Aorta (tissue), 5 donors: ENCODE results near the gene CCDC12. TPM values are rescaled to one million over a fixed set of nuclear protein-coding genes. Genes with fewer than 3 reads are reported as not detected.

Experiments used
- ATAC-seq: fragments of 200-7000 bp; cut with Tn5 transposase; one replicate; pipeline ENCODE4 v1.9.1; 2022; ENCODE audit warnings: moderate library complexity; ENCODE audit not compliant: low FRiP score
- DNase-seq, 2 donors: peaks; one replicate each; pipeline ENCODE4 v3.0.0-alpha.2; 2020
- H3K27ac ChIP-seq, 2 donors: one replicate each; pipeline ENCODE4 v1.5.1; 2013; ENCODE audit warnings: low read length in 2 of 2, mild to moderate bottlenecking in 2 of 2, moderate library complexity in 2 of 2, control low read depth in 1 of 2, inconsistent platforms in 1 of 2, low read depth in 1 of 2
- H3K27me3 ChIP-seq, 2 donors: one replicate each; pipeline ENCODE4 v1.6.1; 2013; ENCODE audit warnings: control low read depth in 1 of 2, low read length in 1 of 2, mild to moderate bottlenecking in 1 of 2, moderate library complexity in 1 of 2; ENCODE audit not compliant: insufficient read depth in 2 of 2, control insufficient read depth in 1 of 2
- H3K36me3 ChIP-seq, 2 donors: one replicate each; pipeline ENCODE4 v1.6.1; 2013; ENCODE audit warnings: control low read depth in 1 of 2, low read length in 1 of 2, mild to moderate bottlenecking in 1 of 2; ENCODE audit not compliant: insufficient read depth in 2 of 2, control insufficient read depth in 1 of 2
- H3K4me1 ChIP-seq, 2 donors: one replicate each; pipeline ENCODE4 v1.6.1; 2013; ENCODE audit warnings: low read length in 2 of 2, control low read depth in 1 of 2, mild to moderate bottlenecking in 1 of 2, moderate library complexity in 1 of 2; ENCODE audit not compliant: insufficient read depth in 2 of 2, control insufficient read depth in 1 of 2
- H3K4me3 ChIP-seq, 2 donors: one replicate each; pipeline ENCODE4 v1.5.1; 2013; ENCODE audit warnings: low read length in 2 of 2, control low read depth in 1 of 2, mild to moderate bottlenecking in 1 of 2
- H3K9me3 ChIP-seq: one replicate; pipeline ENCODE4 v1.6.1; 2013; ENCODE audit warnings: mild to moderate bottlenecking, low read length; ENCODE audit not compliant: control insufficient read depth
- WGBS, 2 donors: extraction: QIAGEN DNeasy Blood & Tissue Kit; methylation state at CpG; one replicate each; pipeline ENCODE4 v1.1.7; 2013; 5-methylcytosine and 5-hydroxymethylcytosine counted together
- intact Hi-C, 2 donors: fragments of 100-400 bp; cut with DNase I; formaldehyde crosslinking; loops; one replicate each; pipeline versions ENCODE4 v1.14.2 to v1.15.0; 2022
- polyA plus RNA-seq, 2 donors: library from polyadenylated mRNA; stranded (reverse); fragments of 200-250 nt; gene quantifications; one replicate each; pipeline ENCODE4 v1.2.3, GENCODE V29; 2013
- total RNA-seq, 2 donors: library from RNA; stranded (reverse); fragmentation: NEBNext Ultra II Directional; extraction: Animal tissue kit (Norgen Biotek cat#: 25700); gene quantifications; one replicate each; pipeline ENCODE4 v1.2.1, GENCODE V29; 2021
- donor health status: healthy with polysubstance abuse.
- donor health status: Bipolar disorder and iron deficiency.
- donor health status: DM: no; HTN: no; CAD: no.
- donor health status: DM: no; HTN: no; CAD: no.
- donor health status: DM: yes; HTN: yes; CAD: no.

CCDC12 gene
- total and polyA plus RNA-seq, 4 donors: 30.5 to 46.5 (median 39.7) TPM

DNA sequence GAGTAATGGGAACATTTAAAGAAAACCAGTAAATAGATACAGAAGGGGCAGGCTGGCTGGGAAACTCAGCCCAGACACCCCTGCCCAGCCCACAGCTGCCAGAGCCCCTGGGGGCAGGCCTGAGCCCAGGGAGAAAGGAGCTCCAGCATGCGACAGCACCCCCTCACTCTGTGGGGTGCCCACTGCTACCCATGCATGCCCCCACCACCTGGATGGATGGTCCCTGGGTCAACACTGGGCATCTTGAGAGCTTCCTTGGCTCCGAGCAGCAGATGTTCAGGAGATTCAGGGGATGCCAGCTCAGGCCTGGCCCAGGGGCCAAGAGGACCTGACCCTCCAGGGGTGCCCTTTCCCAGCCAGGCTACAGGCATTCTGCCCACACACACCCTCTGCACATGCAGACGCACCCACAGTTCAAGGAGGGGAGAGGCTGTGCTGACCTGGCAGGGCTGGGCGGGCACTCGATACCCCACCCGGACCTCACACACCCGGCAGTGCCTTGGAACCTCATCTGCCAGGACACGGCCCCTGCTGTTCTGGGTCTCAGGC, 67.5 kb downstream of the CCDC12 start:
- H3K4me1 ChIP-seq: no peaks in the 10 kb centered on the region
- no peak for DNase-seq
- peak; percentile 4 for ATAC-seq
- H3K9me3 ChIP-seq: no peaks in the 10 kb centered on the region
- H3K4me3 ChIP-seq: no peak overlapping the region
- H3K27me3 ChIP-seq: no peaks in the 10 kb centered on the region
- intact Hi-C loops: loop anchor here (1.0 to 5.0 kb wide), 3 partner anchors 42 to 204 kb away; no protein-coding TSS in a partner anchor
- H3K27ac ChIP-seq: no peak overlapping the region
- no peaks in the 10 kb centered on the region for H3K36me3 ChIP-seq
- WGBS, 2 donors: 11 to 16% methylated on average over 7 to 8 of the region's 8 CpGs

DNA sequence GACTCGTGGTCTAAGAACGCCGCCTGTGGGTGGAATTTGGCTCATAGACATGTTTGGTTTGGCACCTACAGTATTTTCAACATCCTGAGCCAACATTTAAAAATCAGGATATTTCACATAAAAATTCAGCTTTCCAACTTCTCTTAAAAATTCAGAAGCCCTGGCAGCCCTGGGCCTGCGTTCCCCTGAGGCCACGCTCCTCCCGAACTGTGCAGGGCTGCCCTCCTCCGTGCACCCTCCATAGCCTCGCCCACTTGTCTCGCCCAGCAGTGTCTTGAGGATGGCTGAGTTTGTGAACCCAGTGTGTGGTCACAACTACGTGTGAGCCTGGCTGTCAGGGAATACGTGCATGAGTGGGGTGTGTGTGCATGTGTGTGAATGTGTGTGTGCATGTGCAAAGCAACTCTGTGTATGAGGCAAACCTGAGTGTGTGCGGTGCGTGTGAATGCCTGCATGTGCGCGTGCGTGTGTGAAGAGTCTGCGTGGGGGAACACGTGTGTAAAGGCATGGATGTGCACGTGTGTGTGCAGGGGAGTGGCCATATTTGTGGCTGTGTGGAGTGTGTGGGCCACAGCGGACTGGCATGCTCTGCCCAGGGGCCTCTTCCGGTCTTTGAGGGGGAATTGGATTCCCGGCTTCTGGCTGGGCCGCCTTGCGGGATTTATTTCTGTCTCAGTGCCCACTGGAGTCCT, 68.1 kb downstream of the CCDC12 start:
- Histone ChIP-seq H3K4me3 (no peak overlapping the region), H3K27ac (no peak overlapping the region), H3K9me3 (no peaks in the 10 kb centered on the region), H3K4me1 (no peaks in the 10 kb centered on the region), H3K27me3 (no peaks in the 10 kb centered on the region), H3K36me3 (no peaks in the 10 kb centered on the region)
- WGBS, 2 donors: 1 to 7% methylated on average over 24 of the region's 24 CpGs
- ATAC-seq (peak; percentile 62), DNase-seq (peak; percentile 77)
- intact Hi-C loops: loop anchor here (2.0 to 5.0 kb wide), 2 partner anchors 41 to 42 kb away; no protein-coding TSS in a partner anchor

DNA sequence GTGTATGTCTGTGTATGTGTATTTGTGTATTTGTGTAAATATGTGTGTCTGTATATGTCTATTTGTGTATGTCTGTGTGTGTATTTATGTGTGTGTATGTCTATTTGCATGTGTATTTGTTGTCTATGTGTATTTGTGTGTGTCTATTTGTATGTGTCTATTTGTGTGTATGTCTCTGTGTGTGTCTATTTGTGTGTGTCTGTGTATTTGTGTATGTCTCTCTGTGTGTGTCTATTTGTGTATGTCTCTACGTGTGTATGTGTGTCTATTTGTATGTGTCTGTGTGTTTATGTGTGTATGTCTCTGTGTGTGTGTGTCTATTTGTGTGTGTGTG, 68.6 kb downstream of the CCDC12 start:
- intact Hi-C loops: loop anchor here (2.0 to 5.0 kb wide), 2 partner anchors 41 kb away; no protein-coding TSS in a partner anchor
- H3K4me3 ChIP-seq: no peak overlapping the region
- H3K9me3 ChIP-seq: no peaks in the 10 kb centered on the region
- 5 to 12% methylated on average over 1 of the region's 1 CpG for WGBS, 2 donors
- no peak for DNase-seq
- no peak for ATAC-seq
- H3K36me3 ChIP-seq: no peaks in the 10 kb centered on the region
- no peaks in the 10 kb centered on the region for H3K4me1 ChIP-seq
- H3K27ac ChIP-seq: no peak overlapping the region
- H3K27me3 ChIP-seq: no peaks in the 10 kb centered on the region

DNA sequence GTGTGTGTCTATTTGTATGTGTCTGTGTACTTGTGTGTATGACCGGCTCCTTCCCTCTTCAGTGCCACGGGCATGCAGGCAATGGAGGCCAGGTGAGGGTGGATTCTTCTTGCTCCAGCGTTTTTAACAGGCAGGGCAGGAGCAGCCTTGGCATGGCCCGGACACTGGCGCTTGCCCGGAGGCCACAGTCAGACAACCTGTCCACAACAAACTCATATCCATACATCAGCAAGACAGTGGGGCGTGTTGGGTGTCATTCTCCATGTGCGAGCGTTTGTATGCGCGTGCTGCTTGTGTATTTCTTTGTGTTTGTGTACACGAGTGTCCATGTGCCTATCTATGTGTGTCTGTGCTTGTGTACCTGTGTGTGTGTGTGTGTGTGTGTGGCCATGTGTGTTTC, 69.3 kb downstream of the CCDC12 start:
- Histone ChIP-seq H3K4me1 (no peaks in the 10 kb centered on the region), H3K27ac (no peak overlapping the region), H3K4me3 (no peak overlapping the region), H3K36me3 (no peaks in the 10 kb centered on the region), H3K27me3 (no peaks in the 10 kb centered on the region), H3K9me3 (no peaks in the 10 kb centered on the region)
- WGBS, 2 donors: 73 to 81% methylated on average over 12 of the region's 12 CpGs
- ATAC-seq (no peak), DNase-seq (peak; percentile 30 to 39)
- intact Hi-C loops: loop anchor here in 1 of 2 donors (5.0 kb wide), 1 partner anchor 40 kb away; no protein-coding TSS in a partner anchor

DNA sequence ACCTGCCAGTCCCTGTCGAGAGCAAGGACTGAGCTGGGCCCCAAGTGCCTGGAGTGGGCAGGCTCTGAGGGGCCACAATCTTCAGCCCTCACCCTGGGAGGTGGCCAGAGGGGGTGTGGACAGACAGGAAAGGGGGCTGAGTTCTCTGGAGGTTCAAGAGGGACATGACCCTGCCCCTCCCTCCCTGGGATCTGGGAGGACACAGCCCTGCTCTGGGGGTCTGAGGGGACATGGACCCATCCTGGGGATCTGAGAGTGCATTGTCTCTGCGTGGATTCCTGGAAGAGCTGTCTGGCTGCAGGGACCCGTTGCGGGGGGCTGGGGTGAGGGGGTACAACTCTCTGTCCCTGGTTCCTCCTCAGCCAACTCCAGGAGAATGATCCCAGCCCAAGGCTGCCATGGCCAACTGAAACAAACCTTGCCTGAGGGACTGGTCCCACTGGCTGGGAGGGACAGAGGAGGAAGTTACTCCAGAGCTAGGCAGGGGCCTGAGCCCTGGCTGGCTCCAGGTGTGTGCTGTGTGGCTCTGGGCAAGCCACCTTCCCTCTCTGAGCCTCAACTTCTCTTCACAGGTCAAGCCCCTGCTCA, 70.0 kb downstream of the CCDC12 start:
- WGBS, 2 donors: 78 to 80% methylated on average over 4 of the region's 4 CpGs

DNA sequence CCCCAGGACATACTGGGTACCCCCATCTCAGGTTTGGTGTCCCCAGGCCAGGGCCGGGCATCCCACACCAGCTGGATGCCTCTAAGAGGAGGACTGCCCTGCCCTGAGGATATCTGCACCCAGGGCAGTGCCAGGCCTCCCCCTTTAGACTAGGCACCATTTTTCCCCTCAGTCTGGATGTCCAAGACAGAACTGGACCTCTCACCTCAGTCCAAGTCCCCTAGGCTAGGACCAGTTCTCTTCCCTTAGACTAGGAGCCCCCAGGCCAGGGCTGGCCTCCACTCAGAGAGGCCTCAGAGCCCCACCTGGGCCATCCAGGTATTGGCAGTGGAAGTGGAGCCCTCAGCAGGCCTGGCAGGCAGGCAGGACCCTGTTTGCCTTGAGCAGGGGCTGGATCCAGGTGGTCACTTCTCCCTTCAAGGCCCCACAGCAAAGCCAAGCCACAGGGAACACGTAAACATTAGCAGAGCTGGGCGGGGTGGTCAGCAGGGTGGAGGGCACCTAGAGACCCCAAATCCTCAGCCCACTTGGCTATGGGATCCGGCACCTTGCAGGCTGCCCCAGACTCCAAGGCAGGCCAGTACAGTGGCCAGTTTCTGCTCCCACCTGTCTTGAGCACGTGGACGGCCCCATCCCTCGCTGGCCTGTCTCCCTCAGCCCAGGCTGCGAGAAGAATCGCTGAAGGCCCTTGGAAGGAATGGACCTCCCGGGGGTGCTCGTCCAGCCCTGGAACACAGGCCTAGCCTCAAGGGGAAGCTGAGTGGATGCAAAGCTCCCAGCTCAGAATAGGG, 70.7 kb downstream of the CCDC12 start:
- Histone ChIP-seq H3K4me3 (no peak overlapping the region), H3K27ac (no peak overlapping the region), H3K9me3 (no peaks in the 10 kb centered on the region), H3K27me3 (no peaks in the 10 kb centered on the region), H3K36me3 (no peaks in the 10 kb centered on the region), H3K4me1 (no peaks in the 10 kb centered on the region)
- DNase-seq (peak; percentile 48 to 54), ATAC-seq (no peak)
- WGBS, 2 donors: 87 to 89% methylated on average over 11 of the region's 11 CpGs
- intact Hi-C loops: loop anchor here in 1 of 2 donors (5.0 kb wide), 1 partner anchor 39 kb away; no protein-coding TSS in a partner anchor

More for the DNA sequence above, 70.0 kb downstream of the CCDC12 start:
- Histone ChIP-seq H3K27me3 (no peaks in the 10 kb centered on the region), H3K27ac (no peak overlapping the region), H3K4me1 (no peaks in the 10 kb centered on the region), H3K9me3 (no peaks in the 10 kb centered on the region), H3K4me3 (no peak overlapping the region), H3K36me3 (no peaks in the 10 kb centered on the region)
- DNase-seq (peak; percentile 29 to 69), ATAC-seq (no peak)
- intact Hi-C loops: loop anchor here in 1 of 2 donors (5.0 kb wide), 1 partner anchor 39 kb away; no protein-coding TSS in a partner anchor

DNA sequence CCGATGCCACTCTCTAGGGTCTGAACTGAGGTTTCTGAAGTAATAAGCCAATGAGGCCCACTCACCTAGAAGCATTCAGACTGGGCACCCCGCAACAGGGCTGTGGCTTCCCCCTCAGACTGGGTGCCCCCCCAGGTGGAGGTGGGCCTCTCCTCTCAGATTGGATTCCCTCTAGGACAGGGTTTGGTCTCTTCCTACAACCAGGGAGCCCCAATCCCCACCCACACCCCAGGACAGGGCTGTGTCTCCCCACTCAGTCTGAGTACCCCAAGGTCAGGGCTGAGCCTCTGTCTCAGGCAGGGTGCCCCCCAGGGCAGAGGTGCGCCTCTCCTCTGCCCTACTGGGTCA, 71.4 kb downstream of the CCDC12 start:
- Histone ChIP-seq H3K27me3 (no peaks in the 10 kb centered on the region), H3K27ac (no peak overlapping the region), H3K4me1 (no peaks in the 10 kb centered on the region), H3K36me3 (no peaks in the 10 kb centered on the region), H3K9me3 (no peaks in the 10 kb centered on the region), H3K4me3 (no peak overlapping the region)
- 95 to 96% methylated on average over 3 of the region's 3 CpGs for WGBS, 2 donors
- ATAC-seq (no peak), DNase-seq (peak; percentile 28 to 40)
- intact Hi-C loops: loop anchor here in 1 of 2 donors (5.0 kb wide), 1 partner anchor 38 kb away; no protein-coding TSS in a partner anchor

DNA sequence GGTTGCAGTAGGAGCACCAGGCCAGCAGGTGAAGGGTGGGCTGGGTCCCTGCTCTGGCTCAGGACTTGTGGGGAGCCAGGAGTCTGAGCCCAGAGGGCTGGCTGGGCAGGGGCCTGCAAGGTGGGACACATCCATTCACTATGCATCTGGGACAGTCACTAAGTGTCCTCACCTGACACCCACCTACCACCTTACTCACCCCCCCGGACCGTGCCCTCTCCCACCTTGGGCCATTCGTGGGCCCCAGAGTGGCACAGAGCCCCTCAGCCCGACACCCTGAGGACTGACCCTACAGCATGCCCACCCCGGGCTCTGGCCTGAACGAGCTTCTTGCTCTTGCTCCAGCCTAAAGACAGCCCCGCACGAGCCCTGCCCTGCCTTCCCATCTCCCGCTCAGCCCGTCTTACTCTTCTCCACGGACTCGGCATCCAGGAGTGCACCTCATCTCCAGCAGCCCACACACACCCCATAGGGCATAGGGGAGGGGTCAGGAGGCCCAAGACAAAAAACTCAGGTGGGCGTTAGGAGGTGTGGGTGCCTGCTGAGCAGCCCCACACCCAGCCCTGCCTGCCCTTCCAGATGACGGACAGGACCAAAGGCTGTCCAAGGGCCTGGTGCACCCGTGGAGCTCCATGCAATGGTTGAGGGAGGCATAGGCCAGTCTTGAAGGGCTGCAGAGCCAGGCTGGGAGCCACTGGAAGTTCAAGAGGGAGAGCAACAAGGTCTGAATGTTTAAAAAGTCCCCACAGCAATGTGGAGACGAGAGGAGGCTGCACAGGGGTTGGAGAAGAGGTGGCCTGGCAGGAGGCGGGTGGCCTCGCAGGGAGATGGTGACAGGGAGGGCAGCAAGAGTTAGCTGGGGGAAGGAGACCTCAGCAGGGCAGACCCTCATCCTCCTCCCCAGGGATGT, 72.0 kb downstream of the CCDC12 start:
- 89 to 90% methylated on average over 18 of the region's 18 CpGs for WGBS, 2 donors
- no peaks in the 10 kb centered on the region for H3K36me3 ChIP-seq
- ATAC-seq: no peak
- no peaks in the 10 kb centered on the region for H3K9me3 ChIP-seq
- H3K4me1 ChIP-seq: no peaks in the 10 kb centered on the region
- peak; percentile 44 to 64 for DNase-seq
- no peak overlapping the region for H3K4me3 ChIP-seq
- no peaks in the 10 kb centered on the region for H3K27me3 ChIP-seq
- no peak overlapping the region for H3K27ac ChIP-seq
- intact Hi-C loops: loop anchor here in 1 of 2 donors (5.0 kb wide), 1 partner anchor 37 kb away; no protein-coding TSS in a partner anchor
